ENCODE results near the gene SF3B3.

GRCh38 chr16:70556063-70556462 is 32.4 kb downstream of the SF3B3 start:
- TF ChIP-seq POLR2A (IDR thresholded peaks at IDR 0.05) (no peak), POLR2AphosphoS5 (IDR thresholded peaks at IDR 0.05) (no peak)

Measured in spleen (tissue), 3 donors.